H54 (cell line): Measurements from ENCODE around the gene TCF7L1.

Experiments used
- DNase-seq: peaks from one replicate; pipeline ENCODE4 v3.0.0; 2011; ENCODE audit warnings: low spot score, mixed read lengths; ENCODE audit not compliant: insufficient read length
- FAIRE-seq: peaks from 3 replicates; lab custom pipeline; 2011; peaks lifted over from hg19 to GRCh38; lab: Jason Lieb, UNC
- POLR2A ChIP-seq: IDR thresholded peaks from 2 replicates; pipeline ENCODE4 v1.6.1; 2011; ENCODE audit warnings: low read depth, mild to moderate bottlenecking, low read length

Gene TCF7L1

DNA sequence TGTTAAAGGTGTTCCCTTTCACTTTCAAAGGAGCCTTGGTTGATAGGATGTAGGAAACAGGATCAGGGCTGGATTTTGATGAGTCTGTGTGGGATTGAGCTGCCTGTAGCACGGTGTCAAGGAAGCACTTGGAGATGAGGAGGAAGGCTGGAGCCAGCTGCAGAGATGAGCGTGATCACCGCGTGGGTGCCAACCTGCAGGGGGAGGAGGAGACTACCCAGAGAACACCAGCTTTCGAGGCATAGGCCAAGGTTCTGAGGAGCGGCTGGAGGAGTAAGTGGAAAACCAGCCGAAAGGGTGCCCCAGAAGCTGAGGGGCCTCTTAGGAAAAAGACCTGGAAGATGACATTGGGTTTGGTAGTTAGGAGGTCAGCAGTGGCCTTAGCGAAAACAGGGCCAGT lies 130.4 kb downstream of the TCF7L1 start:
- FAIRE-seq (no peak), DNase-seq (no peak)
- no peak for TF ChIP-seq POLR2A

DNA sequence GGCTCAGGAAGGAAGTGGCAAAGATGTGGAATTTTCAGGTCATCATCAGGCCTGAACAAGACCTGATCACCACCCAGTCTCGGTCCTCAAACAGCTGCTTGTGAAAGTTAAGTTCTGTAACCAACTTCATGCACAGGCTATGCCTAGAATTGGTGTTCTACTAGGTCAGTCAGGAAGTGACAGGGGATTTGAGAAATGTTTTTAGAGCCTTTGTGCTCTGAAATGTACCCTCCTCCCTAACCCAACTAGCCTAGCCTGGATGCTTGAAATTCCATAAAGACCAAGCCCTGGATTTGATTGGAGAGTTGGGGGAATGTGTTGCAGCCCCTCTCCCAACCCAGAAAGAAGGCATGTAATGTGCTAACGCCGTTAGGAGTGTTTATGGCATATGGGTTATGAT lies 131.3 kb downstream of the TCF7L1 start:
- no peak for DNase-seq
- no peak for FAIRE-seq

DNA sequence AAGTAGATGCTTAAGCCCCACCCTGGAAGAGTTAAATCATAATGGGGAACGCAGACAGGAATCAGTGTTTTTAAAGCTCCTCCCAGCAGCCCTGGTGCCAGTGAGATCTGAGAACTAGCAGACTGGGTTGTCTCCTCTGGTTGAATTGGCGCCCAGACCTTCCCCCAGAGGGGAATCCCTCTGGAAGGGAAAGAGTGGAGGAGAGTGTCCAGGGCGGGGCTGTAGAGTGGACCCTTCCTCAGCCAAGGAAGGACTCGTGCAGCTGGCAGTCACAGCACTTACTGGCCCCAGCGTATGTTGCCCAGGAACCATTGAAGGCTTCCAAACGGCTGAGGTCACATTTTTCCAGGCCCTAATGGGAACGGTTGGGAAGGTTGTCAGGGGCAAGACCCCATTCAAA lies 132.1 kb downstream of the TCF7L1 start:
- no peak for TF ChIP-seq POLR2A
- no peak for FAIRE-seq
- DNase-seq: no peak

More for the DNA sequence above, 131.3 kb downstream of the TCF7L1 start:
- no peak for TF ChIP-seq POLR2A

DNA sequence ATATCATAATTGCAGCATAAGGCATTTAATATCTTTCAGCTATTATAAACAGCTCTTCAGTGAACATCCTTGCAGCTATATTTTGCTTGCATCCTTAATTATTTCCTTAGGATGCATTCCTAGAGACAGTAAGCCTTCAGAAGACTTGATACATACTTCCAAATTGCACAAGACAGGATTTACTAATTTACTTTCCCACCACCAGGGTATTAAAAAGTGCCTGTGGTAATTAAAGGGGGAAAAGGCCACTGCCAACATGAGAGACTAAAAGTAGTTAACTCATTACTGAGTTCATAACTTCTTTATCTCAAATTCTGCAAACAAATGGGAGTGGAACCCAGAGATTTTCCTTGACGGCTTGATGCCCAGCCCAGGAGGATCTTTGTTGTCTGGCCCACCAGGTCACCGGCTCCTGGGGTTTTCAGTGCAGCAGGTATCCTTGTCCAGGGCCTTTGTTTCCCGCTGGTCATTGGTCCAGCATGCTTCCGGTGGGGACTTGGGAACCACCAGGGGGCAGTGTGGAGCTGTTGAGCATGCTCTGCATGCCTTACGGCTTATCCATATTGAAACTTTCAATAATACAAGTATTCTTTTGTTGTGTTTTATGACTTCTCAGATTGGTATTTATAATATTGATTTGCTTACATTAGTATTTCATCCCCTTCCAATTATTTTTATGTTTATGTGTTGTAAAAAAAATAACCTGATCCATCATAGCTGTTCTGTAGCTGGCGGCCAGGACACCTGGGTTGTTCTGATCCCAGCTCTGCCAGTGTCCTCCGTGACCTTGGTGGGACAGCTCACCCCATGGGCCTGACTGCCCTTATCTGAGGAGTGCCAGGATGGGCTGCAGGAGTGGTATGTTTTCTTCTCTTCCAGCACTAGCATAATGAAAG lies 133.2 kb downstream of the TCF7L1 start:
- peak; percentile 40 for DNase-seq
- FAIRE-seq: no peak
- no peak for TF ChIP-seq POLR2A

DNA sequence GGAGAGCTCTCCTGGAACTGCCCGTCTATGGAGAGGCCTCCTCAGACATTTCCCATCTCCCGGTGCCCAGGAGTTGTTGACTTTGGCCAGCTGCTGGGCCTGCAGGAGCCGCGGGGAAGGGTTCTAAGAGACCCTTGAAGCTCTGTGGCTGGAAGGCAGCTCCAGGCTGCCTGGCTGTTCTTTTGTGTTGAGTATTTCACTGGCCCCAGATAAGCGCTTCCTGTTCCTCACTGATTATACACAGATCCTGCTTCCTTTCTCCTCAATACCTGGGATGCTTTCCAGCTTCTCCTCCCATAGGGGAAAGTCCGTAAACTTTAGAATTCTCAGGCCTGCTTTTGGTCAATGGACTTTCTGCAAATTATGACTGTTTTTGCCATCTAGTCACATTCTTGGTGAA lies 136.8 kb downstream of the TCF7L1 start:
- no peak for TF ChIP-seq POLR2A
- DNase-seq: no peak
- no peak for FAIRE-seq

DNA sequence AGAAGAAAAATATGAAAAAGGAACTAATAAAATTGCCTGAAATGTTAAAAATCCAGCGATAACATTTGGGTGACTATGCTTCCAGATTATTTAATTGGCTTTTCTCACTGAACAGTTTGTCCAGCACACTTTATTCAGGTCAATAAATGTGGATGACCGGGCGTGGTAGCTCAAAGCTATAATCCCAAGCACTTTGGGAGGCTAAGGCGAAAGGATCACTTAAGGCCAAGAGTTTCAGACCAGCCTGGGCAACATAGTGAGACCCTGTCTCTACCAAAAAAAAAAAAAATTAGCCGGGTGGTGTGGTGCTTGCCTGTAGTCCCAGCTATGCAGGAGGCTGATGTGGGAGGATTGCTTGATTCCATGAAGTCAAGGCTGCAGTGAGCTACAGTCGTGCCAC lies 139.2 kb downstream of the TCF7L1 start:
- DNase-seq (no peak), FAIRE-seq (no peak)
- TF ChIP-seq POLR2A: no peak

DNA sequence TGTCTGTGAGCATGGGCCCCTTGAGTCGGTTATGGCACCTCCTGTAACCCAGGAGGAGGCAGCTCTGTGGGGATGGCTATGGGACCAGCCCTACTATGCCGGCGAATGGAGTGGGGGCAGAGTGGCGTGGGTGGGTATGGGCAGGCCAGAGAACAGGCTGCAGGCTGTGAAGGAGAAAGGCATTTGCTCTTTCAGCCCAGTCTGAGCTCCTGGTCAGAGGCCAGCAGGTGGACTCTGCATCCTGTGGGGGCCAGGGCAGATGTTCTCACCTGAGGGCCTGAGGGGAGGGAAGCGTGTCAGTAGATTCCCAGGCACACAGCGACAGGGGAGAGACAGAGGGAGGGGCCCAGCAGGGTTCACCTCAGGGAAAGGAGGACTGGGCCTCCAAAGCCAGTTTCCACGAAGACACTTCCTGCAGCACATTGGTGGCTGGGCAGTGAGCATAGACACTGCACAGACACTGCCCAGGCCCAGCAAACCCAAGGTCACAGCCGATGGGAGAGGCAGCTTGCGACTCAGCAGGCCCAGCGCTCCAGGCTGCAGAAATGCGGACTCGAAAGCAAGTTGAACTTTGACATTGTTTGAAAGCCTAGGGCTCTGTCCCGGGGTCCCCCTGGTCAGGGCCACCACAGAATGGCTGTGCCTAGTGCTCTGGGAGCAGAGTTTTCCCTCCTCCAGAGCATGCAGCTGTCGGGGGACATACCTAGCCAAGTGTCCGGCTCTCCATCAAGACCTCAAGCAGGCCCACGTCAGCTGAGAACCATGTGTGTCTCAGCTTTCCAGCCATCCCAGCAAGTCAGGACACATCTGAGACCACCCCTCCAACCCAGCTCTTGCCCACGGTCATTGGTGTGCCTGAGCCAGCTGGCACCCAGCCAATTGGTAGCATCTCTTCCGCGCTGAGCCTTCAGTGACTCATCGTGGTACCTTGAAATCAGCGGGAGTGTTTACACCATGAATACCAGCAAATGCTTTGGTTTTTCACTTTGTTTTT lies 140.8 kb downstream of the TCF7L1 start:
- no peak for TF ChIP-seq POLR2A
- peak; percentile 26 for DNase-seq
- no peak for FAIRE-seq

DNA sequence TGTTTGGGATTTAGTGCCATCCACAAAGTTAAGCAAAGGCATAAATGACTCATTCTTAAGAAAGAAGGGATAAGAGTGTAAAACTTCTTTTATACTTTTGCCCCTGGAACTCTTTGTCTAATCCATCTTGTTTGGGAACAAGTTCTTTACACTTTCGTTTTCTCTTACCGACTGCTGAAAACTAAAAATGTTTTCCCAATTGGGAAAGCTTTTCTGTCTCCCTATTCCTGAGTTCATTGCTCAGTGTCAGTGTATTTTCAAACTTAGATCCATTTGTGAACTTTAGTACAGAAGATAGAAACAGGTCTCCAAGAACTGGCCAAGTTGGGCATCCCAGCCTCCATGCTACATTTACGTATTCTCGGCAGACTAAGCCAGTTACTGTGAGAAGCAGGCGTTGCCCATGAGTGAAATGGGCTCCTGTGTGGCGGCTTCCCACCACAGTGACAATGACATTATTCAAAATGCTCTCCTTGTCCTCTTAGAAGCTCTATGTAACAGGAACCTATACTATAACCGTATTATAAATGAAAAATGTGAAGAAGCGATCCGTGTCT lies 142.9 kb downstream of the TCF7L1 start:
- FAIRE-seq: no peak
- DNase-seq: no peak
- TF ChIP-seq POLR2A: no peak

DNA sequence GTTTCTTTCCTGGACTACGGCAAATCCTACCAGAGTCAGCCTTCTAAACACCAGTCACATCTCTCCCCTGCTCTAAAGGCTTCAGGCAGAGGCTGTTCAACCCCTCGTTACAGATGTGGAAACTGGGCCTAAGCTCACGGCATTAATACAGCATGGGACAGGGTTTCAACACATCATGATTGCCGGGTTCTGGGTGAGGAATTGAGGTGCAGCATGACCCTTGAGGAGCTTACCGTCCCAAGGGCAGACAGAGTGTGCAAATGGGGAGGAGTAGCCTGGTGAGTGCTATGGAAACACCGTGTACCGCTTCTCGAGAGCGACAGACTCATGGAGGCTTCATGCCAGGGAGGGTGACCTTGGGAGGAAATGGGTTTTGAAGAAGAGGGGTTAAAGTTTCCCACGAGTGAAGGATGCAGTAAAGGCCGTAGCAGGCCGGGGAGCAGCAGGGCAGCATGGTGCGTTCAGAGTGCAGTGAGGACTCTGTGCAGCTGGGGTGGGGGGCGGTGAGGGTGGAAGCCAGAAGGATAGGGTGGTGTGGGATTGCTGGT lies 143.5 kb downstream of the TCF7L1 start:
- DNase-seq (no peak), FAIRE-seq (no peak)
- TF ChIP-seq POLR2A: no peak

DNA sequence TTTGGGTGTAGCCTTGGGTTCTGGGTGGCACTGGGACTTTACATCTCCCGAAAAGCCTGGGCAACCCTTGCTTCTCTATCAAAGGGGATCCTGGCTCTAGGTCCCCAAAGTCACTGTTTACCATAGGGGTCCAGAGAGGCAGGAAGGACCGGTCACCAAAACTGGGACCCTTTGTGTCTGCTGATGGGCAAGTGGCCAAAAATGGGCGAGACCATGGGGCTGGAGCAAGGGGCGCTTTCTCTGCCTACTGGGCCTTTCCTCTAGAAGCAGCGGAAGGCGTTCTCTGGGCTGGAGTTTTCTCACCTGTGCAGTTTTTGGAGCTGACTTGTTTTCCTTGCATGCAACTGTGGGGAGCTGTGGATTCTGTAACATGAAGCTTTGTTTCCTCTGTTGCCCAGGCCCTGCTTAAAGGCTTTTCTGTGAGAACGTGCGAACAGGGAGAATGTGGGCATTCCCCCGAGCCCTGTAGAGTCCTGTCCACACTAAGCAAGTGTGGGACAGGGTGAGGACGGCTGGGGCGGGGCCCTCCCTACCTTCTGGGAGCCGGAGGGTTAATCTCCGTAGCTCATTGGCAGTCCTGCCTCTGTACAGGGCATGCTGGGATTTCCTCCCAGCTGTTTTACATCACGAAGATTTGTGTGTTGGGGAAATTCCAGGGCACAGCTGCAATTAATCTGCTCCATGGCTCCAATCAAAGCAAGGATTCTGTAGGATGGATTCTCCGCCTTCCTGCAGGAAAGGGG lies 144.4 kb downstream of the TCF7L1 start:
- no peak for TF ChIP-seq POLR2A
- DNase-seq (no peak), FAIRE-seq (no peak)

DNA sequence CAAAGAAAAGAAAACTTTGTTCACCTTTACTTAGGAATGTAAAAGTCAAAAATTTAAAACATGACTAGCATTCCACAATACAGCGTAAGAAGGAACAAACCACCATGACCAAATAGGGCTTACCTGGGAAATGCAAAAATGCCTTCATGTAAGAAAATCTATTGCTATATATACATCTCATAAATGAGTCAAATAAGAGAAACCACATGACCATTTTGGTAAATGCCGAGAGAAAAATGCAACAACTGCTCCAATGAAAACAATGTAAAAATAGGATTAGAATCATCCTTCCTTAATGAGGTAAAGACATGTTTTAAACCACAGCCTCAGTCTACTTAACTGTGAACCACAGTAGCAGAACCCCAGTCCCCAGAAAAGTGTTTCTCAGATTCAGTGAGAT lies 145.2 kb downstream of the TCF7L1 start:
- TF ChIP-seq POLR2A: no peak
- DNase-seq (no peak), FAIRE-seq (no peak)

DNA sequence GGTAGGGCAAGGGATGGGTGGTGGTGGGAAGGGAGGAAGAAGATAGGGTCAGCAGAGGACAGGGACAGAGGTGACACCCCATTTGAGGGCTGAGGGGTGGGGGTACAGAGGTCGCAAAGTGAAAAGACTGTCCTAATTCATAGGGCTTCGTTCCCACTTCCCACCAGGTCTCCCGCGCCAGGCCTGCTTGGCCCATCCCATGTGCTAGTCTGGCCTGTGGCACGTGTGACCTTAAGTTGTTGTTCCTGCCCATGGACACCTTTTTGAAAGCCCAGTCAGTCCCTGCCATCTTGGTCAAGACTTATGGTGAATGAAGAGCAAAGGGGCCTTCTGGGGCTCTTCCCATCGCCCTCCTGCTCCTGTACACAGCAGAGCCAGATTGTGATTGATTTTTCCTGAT lies 148.4 kb downstream of the TCF7L1 start:
- no peak for TF ChIP-seq POLR2A
- no peak for DNase-seq
- no peak for FAIRE-seq

DNA sequence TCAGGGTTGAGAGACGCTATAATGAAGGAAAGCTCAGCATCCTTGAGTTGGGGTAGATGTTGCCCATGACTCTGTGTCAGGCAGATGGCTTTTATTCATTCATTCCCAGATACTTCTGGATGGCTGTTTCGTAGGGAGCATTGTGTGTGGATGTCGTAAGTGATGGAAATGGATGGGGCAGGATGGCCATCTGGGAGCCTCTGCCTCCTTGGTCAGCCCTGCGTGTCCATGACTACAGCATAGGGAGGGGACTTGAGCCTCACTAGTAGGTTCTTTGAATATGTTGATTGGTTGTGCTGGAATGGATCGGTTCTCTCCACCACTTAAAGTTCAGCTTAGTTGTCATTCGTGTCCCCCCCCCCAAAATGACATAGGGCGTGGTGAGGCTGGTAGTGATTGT lies 149.7 kb downstream of the TCF7L1 start:
- DNase-seq: no peak
- no peak for TF ChIP-seq POLR2A
- FAIRE-seq: no peak
